WTC11 (cell line): ENCODE measurements around the gene FCGBP. TPM values are rescaled to one million over a fixed set of nuclear protein-coding genes. Genes with fewer than 3 reads are reported as not detected.

ENCODE experiments used
- ATAC-seq: fragments of 200-7000 bp; cut with Tn5 transposase; 2 replicates; pipeline ENCODE4 v1.10.0; 2021; ENCODE audit warnings: mild to moderate bottlenecking, moderate library complexity
- CTCF ChIA-PET: fragments of 300-600 bp; sonication (Branson Sonifier 250); formaldehyde crosslinking; loops from one replicate; lab custom pipeline; 2021; ENCODE audit warnings: antibody characterized with exemption; lab: Charles Lee
- POLR2A ChIA-PET: fragments of 350-600 bp; sonication (Branson Sonifier 250); formaldehyde crosslinking; loops from one replicate; lab custom pipeline; 2021; ENCODE audit warnings: antibody characterized with exemption; lab: Charles Lee
- DNase-seq: peaks from one replicate; pipeline ENCODE4 v3.0.0; 2021; ENCODE audit warnings: low spot score
- H3K27ac Mint-ChIP-seq: 2 replicates; pipeline ENCODE4 v1.8.0; 2021; ENCODE audit warnings: mixed read lengths
- H3K27me3 Mint-ChIP-seq: 2 replicates; pipeline ENCODE4 v1.8.0; 2021; ENCODE audit warnings: low read depth, mild to moderate bottlenecking, moderate library complexity, mixed read lengths
- H3K36me3 Mint-ChIP-seq: 2 replicates; pipeline ENCODE4 v1.8.0; 2021; ENCODE audit warnings: mixed read lengths
- H3K4me1 Mint-ChIP-seq: 2 replicates; pipeline ENCODE4 v1.8.0; 2022; ENCODE audit warnings: mixed read lengths
- H3K4me3 Mint-ChIP-seq: 2 replicates; pipeline ENCODE4 v1.8.0; 2021; ENCODE audit warnings: mild to moderate bottlenecking, moderate library complexity, mixed read lengths
- H3K9me3 Mint-ChIP-seq: 2 replicates; pipeline ENCODE4 v1.8.0; 2021; ENCODE audit warnings: mixed read lengths
- AFF4 ChIP-seq: sonication (generic); formaldehyde crosslinking; IDR thresholded peaks from 2 replicates; pipeline ENCODE4 v1.8.1; 2023; ENCODE audit warnings: mild to moderate bottlenecking, missing genetic modification reagents, borderline replicate concordance
- ATF6 ChIP-seq: sonication (generic); formaldehyde crosslinking; IDR thresholded peaks from 2 replicates; pipeline ENCODE4 v1.8.1; 2023; ENCODE audit warnings: mild to moderate bottlenecking, missing genetic modification reagents
- CREB1 ChIP-seq: sonication (generic); formaldehyde crosslinking; IDR thresholded peaks from 2 replicates; pipeline ENCODE4 v1.8.0; 2023; ENCODE audit warnings: mild to moderate bottlenecking, missing genetic modification reagents
- CREM ChIP-seq: sonication (generic); formaldehyde crosslinking; IDR thresholded peaks from 2 replicates; pipeline ENCODE4 v1.8.1; 2022; ENCODE audit warnings: mild to moderate bottlenecking, missing genetic modification reagents, moderate library complexity
- E2F4 ChIP-seq: sonication (generic); formaldehyde crosslinking; IDR thresholded peaks from 2 replicates; pipeline ENCODE4 v1.8.1; 2022; ENCODE audit warnings: low read depth, mild to moderate bottlenecking, moderate library complexity, missing genetic modification reagents, borderline replicate concordance
- ELF4 ChIP-seq: sonication (generic); formaldehyde crosslinking; IDR thresholded peaks from 2 replicates; pipeline ENCODE4 v1.8.1; 2022; ENCODE audit warnings: low read depth, mild to moderate bottlenecking, moderate library complexity, missing genetic modification reagents
- IRF2 ChIP-seq: sonication (generic); formaldehyde crosslinking; IDR thresholded peaks from 2 replicates; pipeline ENCODE4 v1.8.0; 2022; ENCODE audit warnings: low read depth, missing genetic modification reagents, borderline replicate concordance
- SMAD4 ChIP-seq: sonication (generic); formaldehyde crosslinking; IDR thresholded peaks from 2 replicates; pipeline ENCODE4 v1.8.0; 2022; ENCODE audit warnings: mild to moderate bottlenecking, missing genetic modification reagents
- SP1 ChIP-seq: sonication (generic); formaldehyde crosslinking; conservative IDR thresholded peaks from 2 replicates; pipeline ENCODE4 v1.8.1; 2022; ENCODE audit warnings: missing genetic modification reagents
- TEAD1 ChIP-seq: sonication (generic); formaldehyde crosslinking; IDR thresholded peaks from 2 replicates; pipeline ENCODE4 v1.8.0; 2022; ENCODE audit warnings: mild to moderate bottlenecking, missing genetic modification reagents
- ZNF232 ChIP-seq: sonication (generic); formaldehyde crosslinking; IDR thresholded peaks from 2 replicates; pipeline ENCODE4 v1.8.0; 2022; ENCODE audit warnings: mild to moderate bottlenecking, missing genetic modification reagents
- ZSCAN18 ChIP-seq: fragments of 250-450 bp; sonication (Bioruptor Pico); IDR thresholded peaks from 2 replicates; pipeline ENCODE4 v2.1.2; 2022; ENCODE audit warnings: mild to moderate bottlenecking, moderate library complexity
- total RNA-seq: library from RNA; stranded (reverse); gene quantifications from 3 replicates; pipeline ENCODE4 v1.2.3, GENCODE V29; 2021
- TF ChIP-seq, protein P1 (sequence below): fragments of 250-450 bp; sonication (Bioruptor Pico); IDR thresholded peaks from 2 replicates; pipeline ENCODE4 v1.9.0; 2021; ENCODE audit warnings: mild to moderate bottlenecking, borderline replicate concordance
- TF ChIP-seq, protein P2 (sequence below): fragments of 200-600 bp; IDR thresholded peaks from 2 replicates; pipeline ENCODE4 v1.8.0; 2022; ENCODE audit warnings: antibody characterized with exemption
- TF ChIP-seq, protein P3 (sequence below): sonication (generic); formaldehyde crosslinking; IDR thresholded peaks from 2 replicates; pipeline ENCODE4 v1.8.0; 2023; ENCODE audit warnings: mild to moderate bottlenecking, missing genetic modification reagents
- TF ChIP-seq, protein P4 (sequence below): sonication (generic); formaldehyde crosslinking; IDR thresholded peaks from 2 replicates; pipeline ENCODE4 v1.8.1; 2022; ENCODE audit warnings: missing genetic modification reagents, borderline replicate concordance

The FCGBP gene
- total RNA-seq, 1 experiment from 2014 or later = 2.8 TPM

DNA sequence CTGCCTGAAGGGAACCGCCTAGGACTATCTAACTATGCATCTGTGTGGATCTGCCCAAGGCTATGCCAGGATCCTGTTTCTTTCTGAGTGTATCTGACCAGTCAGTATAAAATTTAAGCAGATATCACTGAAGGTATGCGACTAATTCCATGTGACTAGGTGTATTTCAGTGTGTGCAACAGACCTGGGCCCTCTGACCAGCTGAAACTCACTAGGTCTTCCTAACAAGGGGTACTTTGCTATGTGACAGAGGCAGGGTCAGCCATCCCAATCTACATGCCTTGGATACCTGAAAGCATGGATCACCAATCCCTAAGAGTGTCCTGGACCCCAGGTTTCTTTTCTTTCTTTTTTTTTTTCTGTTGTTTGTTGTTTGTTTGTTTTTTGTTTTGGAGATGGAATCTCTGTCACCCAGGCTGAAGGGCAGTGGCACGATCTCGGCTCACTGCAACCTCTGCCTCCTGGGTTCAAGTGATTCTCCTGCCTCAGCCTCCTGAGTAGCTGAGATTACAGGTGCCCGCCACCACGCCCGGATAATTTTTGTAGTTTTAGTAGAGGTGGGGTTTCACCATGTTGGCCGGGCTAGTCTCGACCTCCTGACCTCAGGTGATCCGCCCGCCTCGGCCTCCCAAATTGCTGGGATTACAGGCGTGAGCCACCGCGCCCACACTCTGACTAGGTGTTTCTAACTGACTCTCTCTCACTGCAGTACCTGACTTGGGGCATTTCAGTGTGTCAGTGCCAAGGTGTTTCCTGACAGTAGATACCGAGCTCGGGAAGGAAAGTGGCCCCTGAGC lies 43.5 kb downstream of the FCGBP start:
- DNase-seq = no peak
- ATAC-seq = no peak
- H3K36me3 Mint-ChIP-seq = no peaks in the 10 kb centered on the region
- H3K4me3 Mint-ChIP-seq = no peak overlapping the region
- H3K9me3 Mint-ChIP-seq = no peaks in the 10 kb centered on the region
- H3K4me1 Mint-ChIP-seq = peaks cover 5% of the 10 kb centered on the region
- peaks cover 5% of the 10 kb centered on the region; the same call in 1 of the 2 replicates for H3K27me3 Mint-ChIP-seq
- ChIA-PET POLR2A (interaction anchor here (0.7 to 1.1 kb wide), 2 partner anchors 66 to 80 kb away, joined by 8 to 10 read pairs; partner anchors contain the start of gene PSMC4), CTCF (interaction anchor here (0.6 to 1.5 kb wide), 3 partner anchors 9 to 275 kb away, joined by 3 to 5 read pairs (median 3); no protein-coding TSS in a partner anchor)
- H3K27ac Mint-ChIP-seq = no peak overlapping the region
- no peak for TF ChIP-seq SMAD4 (CRISPR knock-in tag)
- TF ChIP-seq, protein P1, sequence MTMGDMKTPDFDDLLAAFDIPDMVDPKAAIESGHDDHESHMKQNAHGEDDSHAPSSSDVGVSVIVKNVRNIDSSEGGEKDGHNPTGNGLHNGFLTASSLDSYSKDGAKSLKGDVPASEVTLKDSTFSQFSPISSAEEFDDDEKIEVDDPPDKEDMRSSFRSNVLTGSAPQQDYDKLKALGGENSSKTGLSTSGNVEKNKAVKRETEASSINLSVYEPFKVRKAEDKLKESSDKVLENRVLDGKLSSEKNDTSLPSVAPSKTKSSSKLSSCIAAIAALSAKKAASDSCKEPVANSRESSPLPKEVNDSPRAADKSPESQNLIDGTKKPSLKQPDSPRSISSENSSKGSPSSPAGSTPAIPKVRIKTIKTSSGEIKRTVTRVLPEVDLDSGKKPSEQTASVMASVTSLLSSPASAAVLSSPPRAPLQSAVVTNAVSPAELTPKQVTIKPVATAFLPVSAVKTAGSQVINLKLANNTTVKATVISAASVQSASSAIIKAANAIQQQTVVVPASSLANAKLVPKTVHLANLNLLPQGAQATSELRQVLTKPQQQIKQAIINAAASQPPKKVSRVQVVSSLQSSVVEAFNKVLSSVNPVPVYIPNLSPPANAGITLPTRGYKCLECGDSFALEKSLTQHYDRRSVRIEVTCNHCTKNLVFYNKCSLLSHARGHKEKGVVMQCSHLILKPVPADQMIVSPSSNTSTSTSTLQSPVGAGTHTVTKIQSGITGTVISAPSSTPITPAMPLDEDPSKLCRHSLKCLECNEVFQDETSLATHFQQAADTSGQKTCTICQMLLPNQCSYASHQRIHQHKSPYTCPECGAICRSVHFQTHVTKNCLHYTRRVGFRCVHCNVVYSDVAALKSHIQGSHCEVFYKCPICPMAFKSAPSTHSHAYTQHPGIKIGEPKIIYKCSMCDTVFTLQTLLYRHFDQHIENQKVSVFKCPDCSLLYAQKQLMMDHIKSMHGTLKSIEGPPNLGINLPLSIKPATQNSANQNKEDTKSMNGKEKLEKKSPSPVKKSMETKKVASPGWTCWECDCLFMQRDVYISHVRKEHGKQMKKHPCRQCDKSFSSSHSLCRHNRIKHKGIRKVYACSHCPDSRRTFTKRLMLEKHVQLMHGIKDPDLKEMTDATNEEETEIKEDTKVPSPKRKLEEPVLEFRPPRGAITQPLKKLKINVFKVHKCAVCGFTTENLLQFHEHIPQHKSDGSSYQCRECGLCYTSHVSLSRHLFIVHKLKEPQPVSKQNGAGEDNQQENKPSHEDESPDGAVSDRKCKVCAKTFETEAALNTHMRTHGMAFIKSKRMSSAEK = no peak
- TF ChIP-seq IRF2 = no peak
- TF ChIP-seq E2F4 = no peak
- TF ChIP-seq CREM (CRISPR knock-in tag) = no peak
- TF ChIP-seq CREB1 (CRISPR knock-in tag) = no peak
- TF ChIP-seq, protein P2, sequence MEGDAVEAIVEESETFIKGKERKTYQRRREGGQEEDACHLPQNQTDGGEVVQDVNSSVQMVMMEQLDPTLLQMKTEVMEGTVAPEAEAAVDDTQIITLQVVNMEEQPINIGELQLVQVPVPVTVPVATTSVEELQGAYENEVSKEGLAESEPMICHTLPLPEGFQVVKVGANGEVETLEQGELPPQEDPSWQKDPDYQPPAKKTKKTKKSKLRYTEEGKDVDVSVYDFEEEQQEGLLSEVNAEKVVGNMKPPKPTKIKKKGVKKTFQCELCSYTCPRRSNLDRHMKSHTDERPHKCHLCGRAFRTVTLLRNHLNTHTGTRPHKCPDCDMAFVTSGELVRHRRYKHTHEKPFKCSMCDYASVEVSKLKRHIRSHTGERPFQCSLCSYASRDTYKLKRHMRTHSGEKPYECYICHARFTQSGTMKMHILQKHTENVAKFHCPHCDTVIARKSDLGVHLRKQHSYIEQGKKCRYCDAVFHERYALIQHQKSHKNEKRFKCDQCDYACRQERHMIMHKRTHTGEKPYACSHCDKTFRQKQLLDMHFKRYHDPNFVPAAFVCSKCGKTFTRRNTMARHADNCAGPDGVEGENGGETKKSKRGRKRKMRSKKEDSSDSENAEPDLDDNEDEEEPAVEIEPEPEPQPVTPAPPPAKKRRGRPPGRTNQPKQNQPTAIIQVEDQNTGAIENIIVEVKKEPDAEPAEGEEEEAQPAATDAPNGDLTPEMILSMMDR = no peak
- no peak for TF ChIP-seq ZNF232 (CRISPR knock-in tag)
- no peak for TF ChIP-seq ATF6
- no peak for TF ChIP-seq ELF4
- TF ChIP-seq AFF4 (CRISPR knock-in tag) = no peak
- TF ChIP-seq, protein P3, sequence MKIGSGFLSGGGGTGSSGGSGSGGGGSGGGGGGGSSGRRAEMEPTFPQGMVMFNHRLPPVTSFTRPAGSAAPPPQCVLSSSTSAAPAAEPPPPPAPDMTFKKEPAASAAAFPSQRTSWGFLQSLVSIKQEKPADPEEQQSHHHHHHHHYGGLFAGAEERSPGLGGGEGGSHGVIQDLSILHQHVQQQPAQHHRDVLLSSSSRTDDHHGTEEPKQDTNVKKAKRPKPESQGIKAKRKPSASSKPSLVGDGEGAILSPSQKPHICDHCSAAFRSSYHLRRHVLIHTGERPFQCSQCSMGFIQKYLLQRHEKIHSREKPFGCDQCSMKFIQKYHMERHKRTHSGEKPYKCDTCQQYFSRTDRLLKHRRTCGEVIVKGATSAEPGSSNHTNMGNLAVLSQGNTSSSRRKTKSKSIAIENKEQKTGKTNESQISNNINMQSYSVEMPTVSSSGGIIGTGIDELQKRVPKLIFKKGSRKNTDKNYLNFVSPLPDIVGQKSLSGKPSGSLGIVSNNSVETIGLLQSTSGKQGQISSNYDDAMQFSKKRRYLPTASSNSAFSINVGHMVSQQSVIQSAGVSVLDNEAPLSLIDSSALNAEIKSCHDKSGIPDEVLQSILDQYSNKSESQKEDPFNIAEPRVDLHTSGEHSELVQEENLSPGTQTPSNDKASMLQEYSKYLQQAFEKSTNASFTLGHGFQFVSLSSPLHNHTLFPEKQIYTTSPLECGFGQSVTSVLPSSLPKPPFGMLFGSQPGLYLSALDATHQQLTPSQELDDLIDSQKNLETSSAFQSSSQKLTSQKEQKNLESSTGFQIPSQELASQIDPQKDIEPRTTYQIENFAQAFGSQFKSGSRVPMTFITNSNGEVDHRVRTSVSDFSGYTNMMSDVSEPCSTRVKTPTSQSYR (CRISPR knock-in tag) = no peak
- no peak for TF ChIP-seq ZSCAN18 (CRISPR knock-in tag)
- no peak for TF ChIP-seq TEAD1 (CRISPR knock-in tag)
- no peak for TF ChIP-seq SP1 (CRISPR knock-in tag)
- TF ChIP-seq, protein P4, sequence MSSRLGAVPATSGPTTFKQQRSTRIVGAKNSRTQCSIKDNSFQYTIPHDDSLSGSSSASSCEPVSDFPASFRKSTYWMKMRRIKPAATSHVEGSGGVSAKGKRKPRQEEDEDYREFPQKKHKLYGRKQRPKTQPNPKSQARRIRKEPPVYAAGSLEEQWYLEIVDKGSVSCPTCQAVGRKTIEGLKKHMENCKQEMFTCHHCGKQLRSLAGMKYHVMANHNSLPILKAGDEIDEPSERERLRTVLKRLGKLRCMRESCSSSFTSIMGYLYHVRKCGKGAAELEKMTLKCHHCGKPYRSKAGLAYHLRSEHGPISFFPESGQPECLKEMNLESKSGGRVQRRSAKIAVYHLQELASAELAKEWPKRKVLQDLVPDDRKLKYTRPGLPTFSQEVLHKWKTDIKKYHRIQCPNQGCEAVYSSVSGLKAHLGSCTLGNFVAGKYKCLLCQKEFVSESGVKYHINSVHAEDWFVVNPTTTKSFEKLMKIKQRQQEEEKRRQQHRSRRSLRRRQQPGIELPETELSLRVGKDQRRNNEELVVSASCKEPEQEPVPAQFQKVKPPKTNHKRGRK (CRISPR knock-in tag) = no peak
